ENCODE measurements around the gene TMEM45A.

DNA sequence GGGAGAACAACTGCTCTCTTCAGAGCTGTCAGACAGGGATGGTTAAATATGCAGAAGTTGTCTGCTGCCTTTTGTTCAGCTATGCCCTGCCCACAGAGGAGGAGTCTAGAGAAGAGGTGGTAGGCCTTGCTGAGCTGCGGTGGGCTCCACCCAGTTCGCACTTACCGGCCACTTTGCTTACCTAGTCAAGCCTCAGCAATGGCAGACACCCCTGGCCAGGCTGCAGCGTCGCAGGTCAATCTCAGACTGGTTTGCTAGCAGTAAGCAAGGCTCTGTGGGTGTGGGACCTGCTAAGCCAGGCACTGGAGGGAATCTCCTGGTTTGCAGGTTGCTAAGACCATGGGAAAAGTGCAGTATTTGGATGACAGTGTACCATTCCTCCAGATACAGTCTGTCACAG is 12.3 kb upstream of the TMEM45A start:
- TF ChIP-seq, protein P1, sequence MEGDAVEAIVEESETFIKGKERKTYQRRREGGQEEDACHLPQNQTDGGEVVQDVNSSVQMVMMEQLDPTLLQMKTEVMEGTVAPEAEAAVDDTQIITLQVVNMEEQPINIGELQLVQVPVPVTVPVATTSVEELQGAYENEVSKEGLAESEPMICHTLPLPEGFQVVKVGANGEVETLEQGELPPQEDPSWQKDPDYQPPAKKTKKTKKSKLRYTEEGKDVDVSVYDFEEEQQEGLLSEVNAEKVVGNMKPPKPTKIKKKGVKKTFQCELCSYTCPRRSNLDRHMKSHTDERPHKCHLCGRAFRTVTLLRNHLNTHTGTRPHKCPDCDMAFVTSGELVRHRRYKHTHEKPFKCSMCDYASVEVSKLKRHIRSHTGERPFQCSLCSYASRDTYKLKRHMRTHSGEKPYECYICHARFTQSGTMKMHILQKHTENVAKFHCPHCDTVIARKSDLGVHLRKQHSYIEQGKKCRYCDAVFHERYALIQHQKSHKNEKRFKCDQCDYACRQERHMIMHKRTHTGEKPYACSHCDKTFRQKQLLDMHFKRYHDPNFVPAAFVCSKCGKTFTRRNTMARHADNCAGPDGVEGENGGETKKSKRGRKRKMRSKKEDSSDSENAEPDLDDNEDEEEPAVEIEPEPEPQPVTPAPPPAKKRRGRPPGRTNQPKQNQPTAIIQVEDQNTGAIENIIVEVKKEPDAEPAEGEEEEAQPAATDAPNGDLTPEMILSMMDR (IDR thresholded peaks at IDR 0.05 in 4 of 5, conservative IDR thresholded peaks at IDR 0.05 in 1 of 5), result no peak
- TF ChIP-seq POLR2A (IDR thresholded peaks at IDR 0.05), result no peak
